IMR-90 (cell line): Measurements from ENCODE around the gene PRSS3. TPM values are rescaled to one million over a fixed set of nuclear protein-coding genes. Genes with fewer than 3 reads are reported as not detected.

Experiments
- ATAC-seq: fragments of 200-7000 bp; cut with Tn5 transposase; 2 replicates; pipeline ENCODE4 v1.9.1; 2020; ENCODE audit warnings: low read depth, mild to moderate bottlenecking, moderate library complexity
- BruUV-seq: library from RNA; stranded (reverse); fragments of 400-500 nt; replicated peaks from 2 replicates; lab custom pipeline; 2021; lab: Mats Ljungman, UMichigan
- CTCF ChIA-PET: fragments of 300-600 bp; formaldehyde crosslinking; extraction: SDS; loops from one replicate; lab custom pipeline; 2021; ENCODE audit warnings: antibody characterized with exemption; lab: Yijun Ruan, JAX
- POLR2A ChIA-PET: fragments of 300-600 bp; sonication (Branson Sonifier 250); formaldehyde crosslinking; loops from one replicate; lab custom pipeline; 2022; ENCODE audit warnings: antibody characterized with exemption; ENCODE audit not compliant: unreplicated experiment; lab: Charles Lee
- DNase-seq: peaks from one replicate; pipeline ENCODE4 v3.0.0; 2013
- H2AFZ ChIP-seq: replicated peaks from 2 replicates; pipeline ENCODE3; 2013; ENCODE audit warnings: low read length, mild to moderate bottlenecking; ENCODE audit not compliant: poor library complexity
- H2AK5ac ChIP-seq: 2 replicates; pipeline ENCODE4 v1.6.1; 2013; ENCODE audit warnings: low read depth, low read length, inconsistent platforms
- H2AK9ac ChIP-seq: replicated peaks from 2 replicates; pipeline ENCODE3; 2013; ENCODE audit warnings: mild to moderate bottlenecking, low read depth, low read length, moderate library complexity; ENCODE audit not compliant: poor library complexity
- H2BK120ac ChIP-seq: 2 replicates; pipeline ENCODE4 v1.6.1; 2013; ENCODE audit warnings: low read depth, low read length, inconsistent platforms
- H2BK15ac ChIP-seq: 3 replicates; pipeline ENCODE4 v1.6.1; 2013; ENCODE audit warnings: low read depth, low read length, inconsistent platforms
- H2BK20ac ChIP-seq: 2 replicates; pipeline ENCODE4 v1.6.1; 2013; ENCODE audit warnings: low read depth, mild to moderate bottlenecking, inconsistent platforms, low read length, moderate library complexity
- H2BK5ac ChIP-seq: 2 replicates; pipeline ENCODE4 v1.6.1; 2013; ENCODE audit warnings: mild to moderate bottlenecking, low read depth, low read length, inconsistent platforms; ENCODE audit not compliant: poor library complexity, severe bottlenecking
- H3K14ac ChIP-seq: replicated peaks from 2 replicates; pipeline ENCODE4 v1.6.1; 2013; ENCODE audit warnings: low read depth, low read length, inconsistent platforms
- H3K18ac ChIP-seq: 2 replicates; pipeline ENCODE4 v1.6.1; 2013; ENCODE audit warnings: low read depth, low read length, control low read depth
- H3K23ac ChIP-seq: 2 replicates; pipeline ENCODE4 v1.6.1; 2013; ENCODE audit warnings: low read depth, low read length, inconsistent platforms
- H3K27ac ChIP-seq: 2 replicates; pipeline ENCODE4 v1.5.1; 2013; ENCODE audit warnings: mild to moderate bottlenecking, control low read depth, low read length; ENCODE audit not compliant: insufficient read depth
- H3K27me3 ChIP-seq: 2 replicates; pipeline ENCODE4 v1.6.1; 2013; ENCODE audit warnings: low read length; ENCODE audit not compliant: control insufficient read depth, insufficient read depth
- H3K36me3 ChIP-seq: 2 replicates; pipeline ENCODE4 v1.6.1; 2013; ENCODE audit warnings: low read length, mixed read lengths; ENCODE audit not compliant: control insufficient read depth, insufficient read depth
- H3K4ac ChIP-seq: 2 replicates; pipeline ENCODE4 v1.6.1; 2013; ENCODE audit warnings: low read depth, low read length, inconsistent platforms
- H3K4me1 ChIP-seq: 2 replicates; pipeline ENCODE4 v1.6.1; 2013; ENCODE audit warnings: low read length, mixed read lengths; ENCODE audit not compliant: control insufficient read depth, insufficient read depth
- H3K4me2 ChIP-seq: 2 replicates; pipeline ENCODE4 v1.6.1; 2013; ENCODE audit warnings: low read depth, mild to moderate bottlenecking, control low read depth, low read length, moderate library complexity
- H3K4me3 ChIP-seq: 2 replicates; pipeline ENCODE4 v1.5.1; 2013; ENCODE audit warnings: low read depth, mild to moderate bottlenecking, control low read depth, low read length, moderate library complexity; ENCODE audit not compliant: insufficient read depth
- H3K56ac ChIP-seq: 2 replicates; pipeline ENCODE4 v1.6.1; 2013; ENCODE audit warnings: low read length, inconsistent platforms; ENCODE audit not compliant: insufficient read depth; ENCODE audit errors: extremely low read depth
- H3K79me1 ChIP-seq, 2 experiments: 2 replicates each; pipeline ENCODE4 v1.6.1; 2013; ENCODE audit warnings: low read length in 2 of 2, inconsistent platforms in 1 of 2, low read depth in 1 of 2
- H3K9ac ChIP-seq: 2 replicates; pipeline ENCODE4 v1.6.1; 2013; ENCODE audit warnings: low read depth, low read length, control low read depth
- H3K9me1 ChIP-seq: 2 replicates; pipeline ENCODE4 v1.6.1; 2013; ENCODE audit warnings: low read length, inconsistent platforms; ENCODE audit not compliant: insufficient read depth
- H3K9me3 ChIP-seq: 2 replicates; pipeline ENCODE4 v1.6.1; 2013; ENCODE audit warnings: low read length; ENCODE audit not compliant: control insufficient read depth, insufficient read depth
- H4K20me1 ChIP-seq: 2 replicates; pipeline ENCODE4 v1.6.1; 2013; ENCODE audit warnings: low read length, inconsistent platforms; ENCODE audit not compliant: insufficient read depth
- H4K5ac ChIP-seq: 2 replicates; pipeline ENCODE4 v1.6.1; 2013; ENCODE audit warnings: mild to moderate bottlenecking, low read depth, low read length, control low read depth
- H4K8ac ChIP-seq, 2 experiments: 2 replicates each; pipeline ENCODE4 v1.6.1; 2013; ENCODE audit warnings: low read depth in 2 of 2, low read length in 2 of 2, control low read depth in 1 of 2, inconsistent platforms in 1 of 2
- H4K91ac ChIP-seq: 2 replicates; pipeline ENCODE4 v1.6.1; 2013; ENCODE audit warnings: low read depth, low read length, inconsistent platforms; ENCODE audit not compliant: insufficient read depth
- BHLHE40 ChIP-seq: fragments of 150-350 bp; IDR thresholded peaks from 2 replicates; pipeline ENCODE4 v1.6.1; 2016; ENCODE audit warnings: mild to moderate bottlenecking, low read depth, low read length
- CEBPB ChIP-seq: IDR thresholded peaks from 2 replicates; pipeline ENCODE4 v1.6.1; 2012; ENCODE audit warnings: low read depth, low read length, improper control_type of control experiment
- CHD1 ChIP-seq: IDR thresholded peaks from 2 replicates; pipeline ENCODE4 v1.6.1; 2012; ENCODE audit warnings: low read depth, low read length, improper control_type of control experiment
- CTCF ChIP-seq: conservative IDR thresholded peaks from 2 replicates; pipeline ENCODE4 v1.5.1; 2012; ENCODE audit warnings: mild to moderate bottlenecking, low read depth, low read length, improper control_type of control experiment
- FOS ChIP-seq: fragments of 150-350 bp; IDR thresholded peaks from 2 replicates; pipeline ENCODE4 v1.6.1; 2016; ENCODE audit warnings: low read depth, low read length
- MAFK ChIP-seq: IDR thresholded peaks from 2 replicates; pipeline ENCODE4 v1.6.1; 2012; ENCODE audit warnings: low read depth, low read length, improper control_type of control experiment
- MAZ ChIP-seq: IDR thresholded peaks from 2 replicates; pipeline ENCODE4 v1.6.1; 2012; ENCODE audit warnings: low read depth, mild to moderate bottlenecking, low read length, improper control_type of control experiment, moderate library complexity, borderline replicate concordance
- POLR2A ChIP-seq: IDR thresholded peaks from 2 replicates; pipeline ENCODE4 v1.6.1; 2012; ENCODE audit warnings: mild to moderate bottlenecking, low read depth, low read length
- RCOR1 ChIP-seq: IDR thresholded peaks from 2 replicates; pipeline ENCODE4 v1.6.1; 2012; ENCODE audit warnings: mild to moderate bottlenecking, low read length, improper control_type of control experiment; ENCODE audit not compliant: insufficient replicate concordance
- RFX5 ChIP-seq: IDR thresholded peaks from 2 replicates; pipeline ENCODE4 v1.8.0; 2012; ENCODE audit warnings: low read depth, mild to moderate bottlenecking, low read length, moderate library complexity
- SMC3 ChIP-seq: fragments of 150-350 bp; IDR thresholded peaks from 2 replicates; pipeline ENCODE4 v1.6.1; 2016; ENCODE audit warnings: low read depth, mild to moderate bottlenecking, antibody characterized with exemption, low read length, moderate library complexity
- WGBS, 2 experiments: methylation state at CpG; one replicate each; pipeline versions ENCODE4 v1.1.5 to v1.1.7; 2013; ENCODE audit warnings: missing lambda C conversion rate in 2 of 2; ENCODE audit not compliant: insufficient read length in 1 of 2; ENCODE audit errors: extremely low coverage in 2 of 2; 5-methylcytosine and 5-hydroxymethylcytosine counted together
- dilution Hi-C: fragments of 300-500 bp; cut with HindIII; formaldehyde crosslinking; loops from one replicate; pipeline ENCODE4 v1.14.3; 2018; ENCODE audit warnings: low sequenced_read_pairs; ENCODE audit not compliant: unreplicated experiment
- in situ Hi-C: fragments of 300-500 bp; cut with MboI; formaldehyde crosslinking; loops from 3 replicates; pipeline ENCODE4 v1.14.3; 2019; ENCODE audit warnings: low sequenced_read_pairs, inconsistent platforms, mixed read lengths
- intact Hi-C: fragments of 100-400 bp; cut with micrococcal nuclease; formaldehyde crosslinking; loops from 2 replicates; pipeline ENCODE4 v1.10.0; 2022
- polyA plus RNA-seq, 3 experiments: library from polyadenylated mRNA; depleted of rRNA; stranded (reverse); fragments of >200 nt; gene quantifications; 2 replicates each; pipeline ENCODE4 v1.2.3, GENCODE V29; 2012; ENCODE audit warnings: low replicate concordance in 1 of 3
- total RNA-seq: library from RNA; depleted of rRNA; stranded (reverse); fragments of >200 nt; gene quantifications from 2 replicates; pipeline ENCODE4 v1.2.3, GENCODE V29; 2012
- TF ChIP-seq, protein P1 (sequence below): fragments of 150-350 bp; IDR thresholded peaks from 2 replicates; pipeline ENCODE4 v1.6.1; 2016; ENCODE audit warnings: low read depth, mild to moderate bottlenecking, low read length, moderate library complexity, borderline replicate concordance

Gene PRSS3
- total and polyA plus RNA-seq, 2 of the 4 experiments (the other 2 are of a cell fraction) = 7.0 to 26.9 TPM

GRCh38 chr9:33817327-33818166 lies 22.2 kb downstream of the PRSS3 start:
- Histone ChIP-seq H2AK9ac (peak overlapping the region; percentile 99), H3K4me1 (peaks cover 15% of the 10 kb centered on the region), H2AK5ac (peak overlapping the region; percentile 93), H3K9me3 (no peaks in the 10 kb centered on the region), H3K56ac (peak overlapping the region; percentile 92), H3K9me1 (peaks cover 13% of the 10 kb centered on the region), H3K79me1 (peaks cover 6 to 41% of the 10 kb centered on the region in 2 experiments; a peak in 3 of 4 replicates), H3K4me3 (peak overlapping the region; percentile 100), H3K4me2 (peak overlapping the region; percentile 35), H3K27ac (peak overlapping the region; percentile 95), H3K9ac (peak overlapping the region; percentile 94), H3K14ac (peak overlapping the region; percentile 97), H2BK120ac (peak overlapping the region; percentile 65; the same call in 1 of the 2 replicates), H4K91ac (peak overlapping the region; percentile 90), H3K27me3 (no peaks in the 10 kb centered on the region), H2BK5ac (peak overlapping the region; percentile 99), H3K4ac (peak overlapping the region; percentile 96), H2BK20ac (no peak overlapping the region), H4K8ac (peak overlapping the region; percentile 36 to 91), H2BK15ac (no peak overlapping the region; the same call in 2 of the 3 replicates), H4K20me1 (peaks cover 44% of the 10 kb centered on the region), H4K5ac (peak overlapping the region; percentile 86), H3K23ac (peak overlapping the region; percentile 87), H2AFZ (peak overlapping the region; percentile 89), H3K18ac (peak overlapping the region; percentile 91), H3K36me3 (no peaks in the 10 kb centered on the region)
- CTCF ChIA-PET = no interaction called here
- peak; percentile 58; the same call in 1 of the 2 replicates for TF ChIP-seq POLR2A
- TF ChIP-seq RFX5 = no peak
- no peak for TF ChIP-seq CEBPB
- TF ChIP-seq CTCF = peak; percentile 35
- TF ChIP-seq MAFK = no peak
- TF ChIP-seq FOS = no peak
- no peak; the same call in 1 of the 2 replicates for TF ChIP-seq MAZ
- TF ChIP-seq SMC3 = no peak
- TF ChIP-seq RCOR1 = no peak
- no peak for TF ChIP-seq CHD1
- TF ChIP-seq, protein P1, sequence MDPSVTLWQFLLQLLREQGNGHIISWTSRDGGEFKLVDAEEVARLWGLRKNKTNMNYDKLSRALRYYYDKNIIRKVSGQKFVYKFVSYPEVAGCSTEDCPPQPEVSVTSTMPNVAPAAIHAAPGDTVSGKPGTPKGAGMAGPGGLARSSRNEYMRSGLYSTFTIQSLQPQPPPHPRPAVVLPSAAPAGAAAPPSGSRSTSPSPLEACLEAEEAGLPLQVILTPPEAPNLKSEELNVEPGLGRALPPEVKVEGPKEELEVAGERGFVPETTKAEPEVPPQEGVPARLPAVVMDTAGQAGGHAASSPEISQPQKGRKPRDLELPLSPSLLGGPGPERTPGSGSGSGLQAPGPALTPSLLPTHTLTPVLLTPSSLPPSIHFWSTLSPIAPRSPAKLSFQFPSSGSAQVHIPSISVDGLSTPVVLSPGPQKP = no peak
- TF ChIP-seq BHLHE40 = peak; percentile 9; the same call in 1 of the 2 replicates
- peak; percentile 70 for DNase-seq
- WGBS, 2 experiments = 0% methylated on average over 29 of the region's 81 CpGs; no CpG with 5 or more reads in 1 of the 2 experiments
- intact Hi-C loops (loop anchor here (5.0 kb wide), 1 partner anchor 105 kb away; no protein-coding TSS in a partner anchor), dilution Hi-C loops (no loop called here), in situ Hi-C loops (no loop called here)
- ATAC-seq = peak; percentile 15
- POLR2A ChIA-PET = no interaction called here
- BruUV-seq = no TSS peak
